Parathyroid adenoma (tissue), 2 donors: Measurements from ENCODE around the gene ANKH.
"Not testable (repeated sequence)": the region's sequence is repeated elsewhere in the genome, so short reads cannot be mapped to it uniquely, and the experiment has no call there.

Source experiments
- H2AFZ ChIP-seq: fragments of 300-600 bp; sonication (generic); one replicate; pipeline ENCODE4 v1.7.0; 2017; ENCODE audit warnings: antibody characterized with exemption, mild to moderate bottlenecking
- H3K27ac ChIP-seq: fragments of 300-600 bp; sonication (generic); one replicate; pipeline ENCODE4 v1.7.0; 2017
- H3K27me3 ChIP-seq: fragments of 300-600 bp; sonication (generic); one replicate; pipeline ENCODE4 v1.7.0; 2017; ENCODE audit warnings: low read length; ENCODE audit not compliant: control insufficient read depth, insufficient read depth
- H3K36me3 ChIP-seq: fragments of 300-600 bp; sonication (generic); one replicate; pipeline ENCODE4 v1.7.0; 2017; ENCODE audit warnings: low read length; ENCODE audit not compliant: control insufficient read depth, insufficient read depth
- H3K4me1 ChIP-seq: fragments of 300-600 bp; sonication (generic); one replicate; pipeline ENCODE4 v1.7.0; 2017; ENCODE audit warnings: control low read depth
- H3K4me2 ChIP-seq: fragments of 300-600 bp; sonication (generic); one replicate; pipeline ENCODE4 v1.7.0; 2017; ENCODE audit warnings: low read length
- H3K4me3 ChIP-seq: fragments of 300-600 bp; sonication (generic); one replicate; pipeline ENCODE4 v1.7.0; 2017; ENCODE audit warnings: low read depth, low read length
- H3K79me2 ChIP-seq: fragments of 300-600 bp; sonication (generic); one replicate; pipeline ENCODE4 v1.7.0; 2017; ENCODE audit warnings: control low read depth
- H3K9ac ChIP-seq: fragments of 300-600 bp; sonication (generic); one replicate; pipeline ENCODE4 v1.7.0; 2017; ENCODE audit warnings: mild to moderate bottlenecking
- H3K9me3 ChIP-seq: fragments of 300-600 bp; sonication (generic); one replicate; pipeline ENCODE4 v1.7.0; 2017; ENCODE audit warnings: low read length; ENCODE audit not compliant: control insufficient read depth
- TF ChIP-seq, protein P1 (sequence below): fragments of 300-600 bp; sonication (generic); IDR thresholded peaks from one replicate; pipeline ENCODE4 v1.7.0; 2017; ENCODE audit warnings: antibody characterized with exemption, mild to moderate bottlenecking
- donor health status: primary hyperparathyroidism.

ANKH gene

GRCh38 chr5:14801792-14802191 is 69.8 kb downstream of the ANKH start:
- Histone ChIP-seq H3K9ac (no peak overlapping the region), H2AFZ (no peak overlapping the region), H3K9me3 (no peaks in the 10 kb centered on the region), H3K4me1 (no peaks in the 10 kb centered on the region), H3K27ac (no peak overlapping the region), H3K4me2 (no peak overlapping the region), H3K4me3 (no peak overlapping the region), H3K36me3 (no peaks in the 10 kb centered on the region), H3K79me2 (peaks cover 15% of the 10 kb centered on the region), H3K27me3 (no peaks in the 10 kb centered on the region)
- TF ChIP-seq, protein P1, sequence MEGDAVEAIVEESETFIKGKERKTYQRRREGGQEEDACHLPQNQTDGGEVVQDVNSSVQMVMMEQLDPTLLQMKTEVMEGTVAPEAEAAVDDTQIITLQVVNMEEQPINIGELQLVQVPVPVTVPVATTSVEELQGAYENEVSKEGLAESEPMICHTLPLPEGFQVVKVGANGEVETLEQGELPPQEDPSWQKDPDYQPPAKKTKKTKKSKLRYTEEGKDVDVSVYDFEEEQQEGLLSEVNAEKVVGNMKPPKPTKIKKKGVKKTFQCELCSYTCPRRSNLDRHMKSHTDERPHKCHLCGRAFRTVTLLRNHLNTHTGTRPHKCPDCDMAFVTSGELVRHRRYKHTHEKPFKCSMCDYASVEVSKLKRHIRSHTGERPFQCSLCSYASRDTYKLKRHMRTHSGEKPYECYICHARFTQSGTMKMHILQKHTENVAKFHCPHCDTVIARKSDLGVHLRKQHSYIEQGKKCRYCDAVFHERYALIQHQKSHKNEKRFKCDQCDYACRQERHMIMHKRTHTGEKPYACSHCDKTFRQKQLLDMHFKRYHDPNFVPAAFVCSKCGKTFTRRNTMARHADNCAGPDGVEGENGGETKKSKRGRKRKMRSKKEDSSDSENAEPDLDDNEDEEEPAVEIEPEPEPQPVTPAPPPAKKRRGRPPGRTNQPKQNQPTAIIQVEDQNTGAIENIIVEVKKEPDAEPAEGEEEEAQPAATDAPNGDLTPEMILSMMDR, result no peak

DNA sequence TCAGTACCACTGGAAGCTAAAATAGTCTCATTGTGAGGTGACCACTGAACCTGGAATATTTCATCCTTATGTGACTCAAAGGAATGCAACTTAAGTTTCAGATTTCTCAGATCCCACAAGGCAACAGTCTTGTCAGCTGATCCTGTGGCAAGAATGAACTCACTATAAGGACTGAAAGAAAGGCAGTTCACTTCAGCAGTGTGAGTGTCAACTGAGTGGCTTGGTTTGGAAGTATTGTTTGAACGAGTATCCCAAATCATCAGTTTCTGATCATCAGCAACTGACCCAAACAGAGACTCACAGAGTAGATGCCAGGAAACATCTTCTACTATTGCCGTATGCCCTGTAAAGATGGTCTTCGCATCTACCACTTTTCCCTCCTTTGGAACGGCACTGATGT is 74.2 kb downstream of the ANKH start:
- H3K4me3 ChIP-seq, result not testable (repeated sequence)

GRCh38 chr5:14794583-14795230 is 76.9 kb downstream of the ANKH start:
- H2AFZ ChIP-seq, result no peak overlapping the region
- no peak overlapping the region for H3K4me2 ChIP-seq
- no peak overlapping the region for H3K27ac ChIP-seq
- no peak overlapping the region for H3K4me3 ChIP-seq
- H3K9me3 ChIP-seq, result no peaks in the 10 kb centered on the region
- H3K36me3 ChIP-seq, result no peaks in the 10 kb centered on the region
- H3K9ac ChIP-seq, result no peak overlapping the region
- peaks cover 19% of the 10 kb centered on the region for H3K79me2 ChIP-seq
- TF ChIP-seq, protein P1, result no peak
- H3K27me3 ChIP-seq, result no peaks in the 10 kb centered on the region
- peaks cover 12% of the 10 kb centered on the region for H3K4me1 ChIP-seq

More for the DNA sequence above, 74.2 kb downstream of the ANKH start:
- H3K27me3 ChIP-seq, H3K36me3 ChIP-seq, H2AFZ ChIP-seq, H3K27ac ChIP-seq, H3K9me3 ChIP-seq, H3K4me2 ChIP-seq, H3K9ac ChIP-seq, H3K79me2 ChIP-seq: not testable (repeated sequence)
- peaks cover 12% of the 10 kb centered on the region for H3K4me1 ChIP-seq

- H3K79me2 ChIP-seq, result peaks cover 19% of the 10 kb centered on the region
- no peaks in the 10 kb centered on the region for H3K27me3 ChIP-seq
- TF ChIP-seq, protein P1, result no peak
- H3K27ac ChIP-seq, result no peak overlapping the region
- no peak overlapping the region for H3K9ac ChIP-seq
- peak overlapping the region; percentile 15 for H3K4me2 ChIP-seq
- no peak overlapping the region for H2AFZ ChIP-seq
- peaks cover 12% of the 10 kb centered on the region for H3K4me1 ChIP-seq
- no peak overlapping the region for H3K4me3 ChIP-seq
- no peaks in the 10 kb centered on the region for H3K36me3 ChIP-seq
- no peaks in the 10 kb centered on the region for H3K9me3 ChIP-seq
Observed at GRCh38 chr5:14793851-14794250, 77.7 kb downstream of the ANKH start.

DNA sequence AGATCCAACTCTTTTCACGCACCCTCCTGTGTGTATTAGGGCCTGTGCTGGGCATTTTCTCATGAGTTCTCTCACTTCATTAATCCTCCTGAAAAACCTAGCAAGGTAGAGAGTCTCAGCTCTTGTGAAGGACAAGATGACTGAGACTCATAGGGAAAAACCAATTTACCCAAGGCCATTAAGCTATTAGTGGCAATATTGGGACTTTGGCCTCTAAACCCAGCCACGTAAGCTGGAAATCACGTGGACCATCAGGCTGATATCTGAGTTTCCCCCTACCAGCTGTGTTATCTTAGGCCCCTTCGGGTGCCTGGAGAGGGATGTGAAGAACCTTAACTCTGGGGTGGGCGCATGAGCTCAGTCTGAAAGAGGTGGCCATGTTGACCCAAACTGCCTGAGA is 80.7 kb downstream of the ANKH start:
- peaks cover 18% of the 10 kb centered on the region for H3K4me1 ChIP-seq
- H3K4me2 ChIP-seq, result no peak overlapping the region
- H3K9me3 ChIP-seq, result no peaks in the 10 kb centered on the region
- H3K79me2 ChIP-seq, result peaks cover 27% of the 10 kb centered on the region
- TF ChIP-seq, protein P1, result no peak
- H2AFZ ChIP-seq, result no peak overlapping the region
- no peak overlapping the region for H3K27ac ChIP-seq
- H3K27me3 ChIP-seq, result no peaks in the 10 kb centered on the region
- H3K9ac ChIP-seq, result no peak overlapping the region
- H3K4me3 ChIP-seq, result no peak overlapping the region
- H3K36me3 ChIP-seq, result no peaks in the 10 kb centered on the region
